ENCODE data around the gene B4GALT2.

The B4GALT2 gene

DNA sequence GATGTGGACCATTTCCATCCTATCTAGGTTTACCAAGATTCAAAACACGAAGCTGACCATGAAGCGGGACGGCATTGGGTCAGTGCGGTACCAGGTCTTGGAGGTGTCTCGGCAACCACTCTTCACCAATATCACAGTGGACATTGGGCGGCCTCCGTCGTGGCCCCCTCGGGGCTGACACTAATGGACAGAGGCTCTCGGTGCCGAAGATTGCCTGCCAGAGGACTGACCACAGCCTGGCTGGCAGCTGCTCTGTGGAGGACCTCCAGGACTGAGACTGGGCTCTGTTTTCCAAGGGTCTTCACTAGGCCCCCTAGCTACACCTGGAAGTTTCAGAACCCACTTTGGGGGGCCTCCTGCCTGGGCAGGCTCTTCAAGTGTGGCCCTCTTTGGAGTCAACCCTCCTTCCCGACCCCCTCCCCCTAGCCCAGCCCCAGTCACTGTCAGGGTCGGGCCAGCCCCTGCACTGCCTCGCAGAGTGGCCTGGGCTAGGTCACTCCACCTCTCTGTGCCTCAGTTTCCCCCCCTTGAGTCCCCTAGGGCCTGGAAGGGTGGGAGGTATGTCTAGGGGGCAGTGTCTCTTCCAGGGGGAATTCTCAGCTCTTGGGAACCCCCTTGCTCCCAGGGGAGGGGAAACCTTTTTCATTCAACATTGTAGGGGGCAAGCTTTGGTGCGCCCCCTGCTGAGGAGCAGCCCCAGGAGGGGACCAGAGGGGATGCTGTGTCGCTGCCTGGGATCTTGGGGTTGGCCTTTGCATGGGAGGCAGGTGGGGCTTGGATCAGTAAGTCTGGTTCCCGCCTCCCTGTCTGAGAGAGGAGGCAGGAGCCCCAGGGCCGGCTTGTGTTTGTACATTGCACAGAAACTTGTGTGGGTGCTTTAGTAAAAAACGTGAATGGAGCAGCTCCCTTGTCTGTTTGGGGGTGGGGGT, 11.5 kb downstream of the B4GALT2 start:
- no peak for DNase-seq (ENCODE audit: low spot score)
- peak; percentile 25 for TF ChIP-seq CTCF (IDR thresholded peaks at IDR 0.05; ENCODE audit: extremely low read depth, insufficient read depth, missing control alignments)
- in situ Hi-C loops (cut with MboI; ENCODE audit: low pct_unique_long_range_greater_than_20kb, low sequenced_read_pairs, unreplicated experiment), result no loop called here

DNA sequence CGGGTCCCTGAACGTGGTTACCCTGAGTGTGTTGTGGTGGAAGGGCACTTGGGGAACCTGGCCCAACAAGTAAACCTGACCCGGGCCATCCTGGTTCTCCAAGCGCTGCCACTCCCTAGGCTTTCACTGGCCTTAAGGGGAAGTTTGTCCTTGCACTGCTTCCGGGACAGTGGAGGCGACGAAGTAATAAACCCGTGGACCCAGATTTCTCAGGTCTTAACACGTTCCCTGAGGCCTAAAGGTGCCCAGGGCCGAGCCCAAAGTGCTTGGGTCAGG, 12.1 kb downstream of the B4GALT2 start:
- TF ChIP-seq CTCF (IDR thresholded peaks at IDR 0.05; ENCODE audit: extremely low read depth, insufficient read depth, missing control alignments), result no peak
- DNase-seq (ENCODE audit: low spot score), result no peak
- in situ Hi-C loops (cut with MboI; ENCODE audit: low pct_unique_long_range_greater_than_20kb, low sequenced_read_pairs, unreplicated experiment), result no loop called here

DNA sequence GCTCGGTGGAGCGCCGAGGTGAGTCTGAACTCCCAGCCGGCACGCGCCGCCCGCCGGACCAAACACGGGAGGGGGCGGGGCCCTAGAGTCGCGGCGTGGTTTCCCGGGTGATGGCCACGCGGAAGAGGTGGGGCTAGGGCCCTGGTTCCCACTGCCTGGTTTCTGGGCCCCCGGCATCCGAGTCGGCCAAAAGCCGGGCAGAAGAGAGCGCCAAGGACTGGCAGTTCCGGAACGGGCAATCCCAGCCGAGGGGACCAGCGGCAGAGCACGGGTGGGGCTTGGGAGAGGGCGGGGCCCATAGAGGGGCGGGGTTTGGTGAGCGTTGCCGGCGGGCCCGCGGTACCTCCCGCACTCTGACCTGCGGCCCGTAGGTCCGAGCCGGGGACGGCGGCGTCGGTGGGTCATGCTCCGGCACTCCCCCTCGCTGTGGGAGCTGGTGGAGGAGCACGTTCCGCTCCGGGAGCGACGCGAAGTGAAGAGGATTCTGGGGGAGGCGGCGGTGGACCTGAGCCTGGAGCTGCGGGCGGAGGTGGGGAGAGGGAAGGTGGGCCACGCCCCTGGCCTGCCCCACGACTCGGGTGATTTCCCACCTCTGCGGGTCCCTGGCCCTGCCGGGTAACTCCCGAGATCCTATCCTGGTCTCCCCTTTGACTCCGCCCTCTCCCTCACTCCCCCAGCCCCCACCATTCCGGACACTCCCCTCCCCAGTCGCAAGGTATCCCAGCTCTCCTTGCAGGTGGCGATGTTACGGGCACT, 12.6 kb downstream of the B4GALT2 start, which contains the start of gene CCDC24:
CCDC24 (plus strand) TSS at position 124 of the 756 bp plus-strand sequence; CDS start at position 404, 280 bp downstream.
- no peak for TF ChIP-seq CTCF (IDR thresholded peaks at IDR 0.05; ENCODE audit: extremely low read depth, insufficient read depth, missing control alignments)
- DNase-seq (ENCODE audit: low spot score), result peak; percentile 93
- in situ Hi-C loops (cut with MboI; ENCODE audit: low pct_unique_long_range_greater_than_20kb, low sequenced_read_pairs, unreplicated experiment), result no loop called here

GRCh38 chr1:43992232-43992995, 13.4 kb downstream of the B4GALT2 start:
- no peak for TF ChIP-seq CTCF (IDR thresholded peaks at IDR 0.05; ENCODE audit: extremely low read depth, insufficient read depth, missing control alignments)
- no peak for DNase-seq (ENCODE audit: low spot score)
- in situ Hi-C loops (cut with MboI; ENCODE audit: low pct_unique_long_range_greater_than_20kb, low sequenced_read_pairs, unreplicated experiment), result no loop called here

DNA sequence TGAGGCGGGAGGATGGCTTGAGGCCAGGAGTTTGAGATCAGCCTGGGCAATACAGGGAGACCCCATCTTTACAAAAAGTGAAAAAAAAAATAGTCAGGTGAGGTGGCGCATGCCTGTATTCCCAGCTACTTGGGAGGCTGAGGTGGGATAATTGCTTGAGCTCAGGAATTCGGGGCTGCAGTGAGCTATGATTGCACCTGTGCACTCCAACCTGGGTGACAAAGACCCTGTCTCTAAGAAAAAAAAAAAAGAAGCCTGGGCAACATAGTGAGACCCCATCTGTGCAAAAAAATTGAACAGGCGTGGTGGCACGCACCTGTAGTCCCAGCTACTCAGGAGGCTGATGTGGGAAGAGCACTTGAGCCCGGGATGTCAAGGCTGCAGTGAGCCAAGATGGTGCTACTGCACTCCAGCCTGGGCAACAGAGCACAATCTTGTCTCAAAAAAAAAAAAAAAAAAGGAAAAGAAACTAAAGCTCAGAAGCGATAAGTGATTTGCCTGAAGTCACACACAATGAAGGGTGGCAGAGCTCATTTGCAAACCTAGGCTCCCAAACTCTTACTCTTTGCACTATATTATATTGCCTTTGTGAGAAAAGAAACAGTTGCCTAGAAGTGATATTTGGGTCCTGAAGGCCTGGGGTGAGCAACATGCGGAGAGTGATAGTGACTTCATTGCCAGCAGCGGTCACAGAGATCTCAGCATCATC, 14.3 kb downstream of the B4GALT2 start:
- no peak for TF ChIP-seq CTCF (IDR thresholded peaks at IDR 0.05; ENCODE audit: extremely low read depth, insufficient read depth, missing control alignments)
- in situ Hi-C loops (cut with MboI; ENCODE audit: low pct_unique_long_range_greater_than_20kb, low sequenced_read_pairs, unreplicated experiment), result no loop called here
- no peak for DNase-seq (ENCODE audit: low spot score)

- no peak for DNase-seq (ENCODE audit: low spot score)
- in situ Hi-C loops (cut with MboI; ENCODE audit: low pct_unique_long_range_greater_than_20kb, low sequenced_read_pairs, unreplicated experiment), result no loop called here
- TF ChIP-seq CTCF (IDR thresholded peaks at IDR 0.05; ENCODE audit: extremely low read depth, insufficient read depth, missing control alignments), result no peak
These were observed 15.1 kb downstream of the B4GALT2 start for GRCh38 chr1:43994071-43994470.
